ENCODE data around the gene SPINK1.
"Not testable (repeated sequence)": the region's sequence is repeated elsewhere in the genome, so short reads cannot be mapped to it uniquely, and the experiment has no call there.

The SPINK1 gene, protein sequence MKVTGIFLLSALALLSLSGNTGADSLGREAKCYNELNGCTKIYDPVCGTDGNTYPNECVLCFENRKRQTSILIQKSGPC

GRCh38 chr5:147831465-147831864, at the start of gene SPINK1:
Gene SPINK1 (minus strand): TSS chr5:147831671. CDS start chr5:147831577, 94 bp downstream.
- no peak for DNase-seq (ENCODE audit: low spot score)

- DNase-seq (ENCODE audit: low spot score): no peak
These were observed 49.0 kb upstream of the SPINK1 start for GRCh38 chr5:147880487-147880886.

- no peak for DNase-seq (ENCODE audit: low spot score)
These were observed 48.3 kb upstream of the SPINK1 start for GRCh38 chr5:147879784-147880183.

DNA sequence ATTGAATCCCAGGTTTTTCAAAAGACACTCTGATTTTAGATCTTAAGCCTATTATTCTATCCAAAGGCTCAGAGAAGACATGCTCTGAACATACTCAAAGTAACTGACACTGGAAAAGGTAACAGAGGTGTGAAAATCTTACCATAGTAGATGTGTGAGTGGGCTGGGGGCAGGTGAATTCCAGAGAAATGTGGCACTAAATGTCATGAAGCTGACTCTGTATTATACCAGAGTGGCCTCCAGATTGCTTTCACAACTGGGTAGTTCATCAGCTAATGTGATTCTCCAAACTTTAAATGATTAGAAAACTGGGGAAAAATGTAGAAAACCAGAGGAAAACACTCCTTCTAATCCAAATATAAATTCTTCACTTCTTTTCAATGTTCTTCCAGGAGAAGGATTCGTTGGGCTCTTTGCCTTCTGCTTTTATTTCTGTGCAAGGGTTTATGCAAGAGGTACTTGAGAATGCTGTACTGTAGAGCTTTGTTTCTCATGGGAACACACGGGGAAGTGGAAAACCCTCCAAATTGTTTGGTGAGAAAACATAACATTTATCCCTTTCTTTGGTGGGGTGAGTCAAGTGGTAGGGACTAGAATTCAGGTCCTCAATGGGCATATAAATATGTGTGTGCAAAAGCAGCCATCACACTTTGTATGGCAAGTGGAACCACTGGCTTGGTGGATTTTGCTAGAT, 46.7 kb upstream of the SPINK1 start, which contains the start of gene SCGB3A2:
TSS of gene SCGB3A2 (plus strand) at position 646 of the 694 bp plus-strand sequence. CDS start 93 bp downstream, outside the sequence.
- DNase-seq (ENCODE audit: low spot score): no peak

GRCh38 chr5:147876626-147877025, 45.2 kb upstream of the SPINK1 start:
- no peak for DNase-seq (ENCODE audit: low spot score)

- no peak for DNase-seq (ENCODE audit: low spot score)
These were observed 44.7 kb upstream of the SPINK1 start for GRCh38 chr5:147876141-147876540.

- no peak for DNase-seq (ENCODE audit: low spot score)
These were observed 43.5 kb upstream of the SPINK1 start for GRCh38 chr5:147874910-147875367.

- not testable (repeated sequence) for DNase-seq (ENCODE audit: low spot score)
These were observed 42.8 kb upstream of the SPINK1 start for GRCh38 chr5:147874118-147874875.

DNA sequence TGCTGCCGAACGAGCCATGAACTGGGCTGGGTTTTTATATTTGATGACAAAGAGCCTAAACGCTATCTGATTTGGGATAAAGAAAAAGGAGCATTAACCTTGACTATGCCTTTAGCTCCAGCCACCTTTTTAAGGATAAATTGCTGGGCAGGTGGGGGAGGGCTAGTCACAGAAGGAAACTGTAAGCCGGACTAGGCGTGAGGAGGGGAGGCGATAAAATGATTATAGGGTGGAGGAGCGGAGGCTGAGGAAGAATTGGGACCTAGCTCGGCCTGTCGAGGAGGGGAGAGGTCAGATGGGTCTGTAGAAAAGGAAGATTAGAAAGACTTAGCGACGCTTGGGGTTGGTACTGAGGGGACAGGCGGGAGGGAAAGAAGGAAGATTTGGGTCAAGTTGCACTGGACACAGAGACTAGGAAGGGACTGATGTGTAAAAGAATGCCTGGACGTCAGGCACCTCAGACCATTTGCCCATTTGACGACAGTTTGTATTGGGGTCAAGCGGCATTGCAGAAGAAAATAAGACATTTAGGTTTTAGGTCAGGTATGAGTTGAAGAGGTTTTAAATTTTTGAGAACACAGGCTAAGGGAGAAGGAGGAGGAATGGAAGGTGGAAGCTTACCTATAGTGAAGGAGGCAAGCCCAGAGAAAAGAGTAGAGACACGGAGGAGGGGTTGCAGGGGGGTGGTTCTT, 41.4 kb upstream of the SPINK1 start:
- not testable (repeated sequence) for DNase-seq (ENCODE audit: low spot score)

DNA sequence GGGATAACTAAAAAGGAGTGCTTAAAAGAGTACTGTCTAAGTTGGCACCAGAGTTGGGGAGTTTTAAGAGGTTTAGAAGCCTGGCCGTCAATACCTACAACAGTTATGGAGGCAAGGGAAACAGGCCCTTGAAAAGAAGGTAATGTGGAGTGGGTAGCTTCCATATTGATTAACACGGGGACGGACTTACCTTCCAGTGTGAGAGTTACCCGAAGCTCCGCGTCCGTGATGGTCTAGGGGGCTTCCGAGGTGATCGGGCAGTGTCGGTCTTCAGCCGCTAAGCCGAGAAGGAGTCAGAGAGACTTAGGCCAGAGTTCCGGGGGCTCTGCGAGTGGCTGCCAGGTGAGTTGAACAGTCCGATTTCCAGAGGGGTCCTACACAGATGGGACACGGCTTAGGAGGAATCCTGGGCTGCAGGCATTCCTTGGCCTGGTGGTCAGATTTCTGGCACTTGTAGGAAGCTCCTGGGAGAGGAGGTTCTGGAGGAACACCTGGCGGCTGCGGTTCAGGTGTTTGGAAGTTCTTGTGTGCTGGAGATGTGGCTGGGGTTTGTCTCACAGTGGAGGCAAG, 40.6 kb upstream of the SPINK1 start:
- not testable (repeated sequence) for DNase-seq (ENCODE audit: low spot score)

- DNase-seq (ENCODE audit: low spot score): not testable (repeated sequence)
These were observed 38.4 kb upstream of the SPINK1 start for GRCh38 chr5:147869892-147870291.

GRCh38 chr5:147869112-147869511, 37.6 kb upstream of the SPINK1 start:
- no peak for DNase-seq (ENCODE audit: low spot score)

DNA sequence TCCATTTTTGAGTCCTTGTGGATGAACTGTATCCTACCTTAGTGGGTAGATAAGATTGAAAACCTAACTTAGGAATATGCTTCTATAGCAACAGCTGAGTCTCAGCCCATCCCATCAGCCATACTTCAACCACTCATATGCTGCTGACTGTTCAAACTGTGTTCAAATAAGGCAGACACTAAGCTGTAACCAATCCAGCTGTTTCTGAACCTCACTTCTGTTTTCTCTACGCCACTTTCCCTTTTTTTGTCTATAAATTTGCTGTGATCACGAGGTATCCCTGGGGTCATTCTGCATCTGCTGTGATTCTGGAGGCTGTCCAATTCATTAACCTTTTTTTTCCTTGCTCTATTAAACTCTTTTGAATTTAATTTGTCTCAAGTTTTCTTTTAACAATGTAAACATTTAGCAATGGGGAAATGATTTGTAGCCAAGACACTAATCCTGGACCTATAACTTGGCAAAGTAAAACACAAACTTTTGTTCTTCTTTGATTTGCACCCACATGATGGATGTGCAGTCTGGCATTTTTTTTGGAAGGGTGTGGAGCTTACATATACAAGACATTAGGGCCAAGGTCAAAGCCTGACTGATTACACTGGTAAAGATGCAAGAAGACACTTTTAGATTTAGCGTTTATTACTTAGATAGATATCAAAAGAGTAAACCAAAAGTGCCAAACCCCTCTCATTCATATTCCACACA, 32.1 kb upstream of the SPINK1 start:
- DNase-seq (ENCODE audit: low spot score): no peak

GRCh38 chr5:147860641-147861025, 29.2 kb upstream of the SPINK1 start:
- DNase-seq (ENCODE audit: low spot score): no peak

DNA sequence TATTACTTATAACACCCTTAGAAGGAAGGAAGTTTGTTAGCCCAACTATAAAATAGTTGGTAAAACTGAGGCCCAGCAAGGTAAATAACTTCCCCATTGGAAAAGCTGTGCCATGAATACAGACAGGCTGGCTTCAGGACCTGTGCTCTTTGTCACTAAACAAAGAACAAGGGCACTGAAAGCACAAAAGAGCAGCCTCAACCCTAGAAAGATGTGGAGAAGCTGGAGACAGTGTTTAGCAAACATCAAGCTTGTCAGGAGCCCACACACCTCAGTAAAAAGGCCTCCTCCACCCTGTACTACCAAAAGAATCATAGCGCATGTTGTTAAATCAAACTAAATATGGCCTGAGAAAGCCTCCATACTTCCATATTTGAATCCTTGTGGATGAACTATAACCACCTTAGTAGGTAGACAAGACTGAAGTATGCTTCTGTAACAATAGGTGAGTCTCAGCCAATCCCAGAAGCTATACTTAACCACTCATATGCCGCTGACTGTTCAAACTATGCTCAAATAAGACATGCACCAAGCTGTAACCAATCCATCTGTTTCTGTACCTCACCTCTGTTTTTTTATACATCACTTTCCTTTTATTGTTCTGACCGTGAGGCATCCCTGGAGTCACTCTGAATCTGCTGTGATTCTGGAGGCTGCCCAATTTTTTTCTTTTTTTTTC, 28.6 kb upstream of the SPINK1 start:
- no peak for DNase-seq (ENCODE audit: low spot score)

GRCh38 chr5:147858565-147858964, 27.1 kb upstream of the SPINK1 start:
- DNase-seq (ENCODE audit: low spot score): no peak

- DNase-seq (ENCODE audit: low spot score): no peak
These were observed 26.0 kb upstream of the SPINK1 start for GRCh38 chr5:147857302-147858129.

DNA sequence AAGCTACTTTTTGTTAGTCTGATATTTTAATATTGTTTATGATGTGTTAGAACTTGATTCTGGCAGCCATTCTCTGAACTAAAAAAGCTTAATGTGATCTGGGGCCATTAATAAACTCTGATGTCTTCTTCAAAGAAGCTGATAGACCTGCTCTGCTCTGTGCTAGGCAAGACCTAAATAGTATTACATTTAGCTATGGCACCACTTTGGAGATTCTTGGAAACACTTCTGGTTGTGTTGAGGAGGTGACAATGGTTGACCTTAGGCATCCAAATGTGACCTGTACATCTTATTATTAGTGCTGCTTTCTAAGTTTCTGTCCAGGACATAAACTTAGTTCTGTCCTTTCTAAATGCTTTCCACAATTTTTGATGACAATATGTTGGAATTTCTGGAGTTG, 25.3 kb upstream of the SPINK1 start:
- DNase-seq (ENCODE audit: low spot score): no peak

DNA sequence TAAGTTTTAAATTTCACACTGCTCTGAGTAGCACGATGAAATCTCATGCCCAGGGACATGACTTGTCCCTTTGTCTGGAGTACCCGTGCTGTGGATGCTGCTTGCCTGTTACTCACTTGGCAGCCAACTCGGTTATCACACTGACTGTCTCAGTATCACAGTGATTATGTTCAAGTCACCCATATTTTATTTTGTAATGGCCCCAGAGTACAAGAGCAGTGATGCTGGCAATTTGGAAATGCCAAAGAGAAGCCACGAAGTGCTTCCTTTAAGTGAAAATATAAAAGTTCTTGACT, 24.3 kb upstream of the SPINK1 start:
- no peak for DNase-seq (ENCODE audit: low spot score)
